ENCODE data around the gene RAB36. TPM values are rescaled to one million over a fixed set of nuclear protein-coding genes. Genes with fewer than 3 reads are reported as not detected.

The RAB36 gene
- polyA plus RNA-seq, 10 donors: 0.85 to 3.4 (median 1.6) TPM

- DNase-seq: no peak
Measured at GRCh38 chr22:23108249-23109078, 36.8 kb upstream of the RAB36 start.

- no peak for DNase-seq
Measured at GRCh38 chr22:23109079-23109347, 36.3 kb upstream of the RAB36 start.

- DNase-seq: no peak
Measured at GRCh38 chr22:23109441-23109978, 35.8 kb upstream of the RAB36 start.

- DNase-seq: peak in 2 of 3 donors; percentile 44 to 77
Measured at GRCh38 chr22:23110190-23110921, 34.9 kb upstream of the RAB36 start.

- DNase-seq: peak in 1 of 3 donors; percentile 47
Measured at GRCh38 chr22:23110922-23111527, 34.3 kb upstream of the RAB36 start.

GRCh38 chr22:23112472-23113012 lies 32.7 kb upstream of the RAB36 start:
- no peak for DNase-seq

- DNase-seq: peak in 2 of 3 donors; percentile 47 to 77
Measured at GRCh38 chr22:23113067-23113846, 32.0 kb upstream of the RAB36 start.

GRCh38 chr22:23113847-23114720 lies 31.2 kb upstream of the RAB36 start:
- DNase-seq: peak in 1 of 3 donors; percentile 42

- DNase-seq: no peak
Measured at GRCh38 chr22:23114721-23115020, 30.6 kb upstream of the RAB36 start.

GRCh38 chr22:23115369-23115768 lies 29.9 kb upstream of the RAB36 start:
- DNase-seq: no peak

- DNase-seq: no peak
Measured at GRCh38 chr22:23115825-23116494, 29.3 kb upstream of the RAB36 start.

- peak in 1 of 3 donors; percentile 49 for DNase-seq
Measured at GRCh38 chr22:23116506-23117263, 28.6 kb upstream of the RAB36 start.

GRCh38 chr22:23117275-23117674 lies 28.0 kb upstream of the RAB36 start:
- DNase-seq: no peak

GRCh38 chr22:23117891-23118646 lies 27.2 kb upstream of the RAB36 start:
- DNase-seq: no peak

GRCh38 chr22:23118647-23119493 lies 26.4 kb upstream of the RAB36 start:
- DNase-seq: no peak

- no peak for DNase-seq
Measured at GRCh38 chr22:23119494-23120414, 25.5 kb upstream of the RAB36 start.
